Skeletal muscle tissue (tissue), 5 donors: Measurements from ENCODE around the gene SETD2. TPM values are rescaled to one million over a fixed set of nuclear protein-coding genes. Genes with fewer than 3 reads are reported as not detected.

Experiments used
- H3K27ac ChIP-seq: one replicate; pipeline ENCODE4 v1.7.0; 2013; ENCODE audit warnings: mild to moderate bottlenecking, low read depth, low read length, inconsistent platforms
- H3K27me3 ChIP-seq, 3 donors: one replicate each; pipeline ENCODE4 v1.7.0; 2013; ENCODE audit warnings: low read length in 3 of 3; ENCODE audit not compliant: control insufficient read depth in 3 of 3, insufficient read depth in 3 of 3
- H3K36me3 ChIP-seq, 3 donors: one replicate each; pipeline ENCODE4 v1.7.0; 2013; ENCODE audit warnings: low read length in 3 of 3; ENCODE audit not compliant: control insufficient read depth in 3 of 3, insufficient read depth in 3 of 3
- H3K4me1 ChIP-seq, 3 donors: one replicate each; pipeline ENCODE4 v1.7.0; 2013; ENCODE audit warnings: low read length in 3 of 3, mild to moderate bottlenecking in 3 of 3; ENCODE audit not compliant: control insufficient read depth in 3 of 3, insufficient read depth in 3 of 3
- H3K4me3 ChIP-seq, 3 donors: one replicate each; pipeline ENCODE4 v1.7.0; 2013; ENCODE audit warnings: low read length in 3 of 3
- H3K9ac ChIP-seq, 3 donors: one replicate each; pipeline ENCODE4 v1.7.0; 2013; ENCODE audit warnings: low read length in 3 of 3, mild to moderate bottlenecking in 3 of 3, moderate library complexity in 2 of 3, low read depth in 1 of 3
- H3K9me3 ChIP-seq, 3 donors: one replicate each; pipeline ENCODE4 v1.7.0; 2013; ENCODE audit warnings: low read length in 3 of 3; ENCODE audit not compliant: control insufficient read depth in 3 of 3
- small RNA-seq: library from RNA; depleted of rRNA; stranded (forward); fragments of <200 nt; gene quantifications from one replicate; pipeline ENCODE3, GENCODE V24; 2014
- total RNA-seq: library from RNA; depleted of rRNA; stranded (reverse); fragments of >200 nt; gene quantifications from one replicate; pipeline ENCODE4 v1.2.3, GENCODE V29; 2014
- donor health status: Osteomylitis.

Gene SETD2
- total RNA-seq, 1 donor from 2014 or later, result 48.5 TPM

- no peaks in the 10 kb centered on the region for H3K27me3 ChIP-seq
- H3K4me1 ChIP-seq, result peaks cover 48 to 60% (median 58%) of the 10 kb centered on the region in 3 donors
- H3K27ac ChIP-seq, result no peak overlapping the region
- H3K9me3 ChIP-seq, result no peaks in the 10 kb centered on the region
- H3K9ac ChIP-seq, result no peak overlapping the region
- no peak overlapping the region for H3K4me3 ChIP-seq
- H3K36me3 ChIP-seq, result no peaks in the 10 kb centered on the region
Measured at GRCh38 chr3:46974421-46975171, 189.3 kb downstream of the SETD2 start.

- Histone ChIP-seq H3K4me1 (peaks cover 51 to 68% (median 65%) of the 10 kb centered on the region in 3 donors), H3K36me3 (no peaks in the 10 kb centered on the region), H3K27me3 (no peaks in the 10 kb centered on the region)
Measured at GRCh38 chr3:46972396-46972795, 191.5 kb downstream of the SETD2 start.

GRCh38 chr3:46971742-46972141 lies 192.2 kb downstream of the SETD2 start:
- Histone ChIP-seq H3K4me1 (peaks cover 56 to 70% (median 66%) of the 10 kb centered on the region in 3 donors), H3K9ac (peak overlapping the region in 1 of 3 donors; percentile 61), H3K27ac (no peak overlapping the region), H3K9me3 (no peaks in the 10 kb centered on the region), H3K27me3 (no peaks in the 10 kb centered on the region), H3K4me3 (no peak overlapping the region), H3K36me3 (peaks cover 0 to 1% (median 0%) of the 10 kb centered on the region in 3 donors)

More at GRCh38 chr3:46972396-46972795, 191.5 kb downstream of the SETD2 start:
- Histone ChIP-seq H3K27ac (no peak overlapping the region), H3K4me3 (no peak overlapping the region), H3K9me3 (no peaks in the 10 kb centered on the region), H3K9ac (no peak overlapping the region)

GRCh38 chr3:46971151-46971550 lies 192.8 kb downstream of the SETD2 start:
- peak overlapping the region; percentile 49 for H3K27ac ChIP-seq
- H3K9me3 ChIP-seq, result no peaks in the 10 kb centered on the region
- peaks cover 62 to 75% (median 71%) of the 10 kb centered on the region in 3 donors for H3K4me1 ChIP-seq
- no peaks in the 10 kb centered on the region for H3K27me3 ChIP-seq
- peaks cover 0 to 4% (median 0%) of the 10 kb centered on the region in 3 donors for H3K36me3 ChIP-seq
- H3K9ac ChIP-seq, result peak overlapping the region in 2 of 3 donors; percentile 46 to 61
- H3K4me3 ChIP-seq, result peak overlapping the region; percentile 8 to 34 (median 30)

- no peaks in the 10 kb centered on the region for H3K9me3 ChIP-seq
- peak overlapping the region in 2 of 3 donors; percentile 46 to 61 for H3K9ac ChIP-seq
- H3K4me3 ChIP-seq, result peak overlapping the region in 2 of 3 donors; percentile 30 to 34
- peaks cover 68 to 77% (median 76%) of the 10 kb centered on the region in 3 donors for H3K4me1 ChIP-seq
- H3K27me3 ChIP-seq, result no peaks in the 10 kb centered on the region
- H3K27ac ChIP-seq, result peak overlapping the region; percentile 49
- peaks cover 2 to 7% (median 4%) of the 10 kb centered on the region in 3 donors for H3K36me3 ChIP-seq
Measured at GRCh38 chr3:46970391-46971091, 193.4 kb downstream of the SETD2 start.

GRCh38 chr3:46968783-46969428 lies 195.0 kb downstream of the SETD2 start:
- Histone ChIP-seq H3K27me3 (no peaks in the 10 kb centered on the region), H3K9ac (peak overlapping the region in 1 of 3 donors; percentile 40), H3K27ac (no peak overlapping the region), H3K4me1 (peaks cover 64 to 73% (median 69%) of the 10 kb centered on the region in 3 donors), H3K9me3 (no peaks in the 10 kb centered on the region), H3K36me3 (peaks cover 2 to 11% (median 6%) of the 10 kb centered on the region in 3 donors), H3K4me3 (peak overlapping the region in 1 of 3 donors; percentile 35)

GRCh38 chr3:46966811-46967210 lies 197.1 kb downstream of the SETD2 start:
- Histone ChIP-seq H3K9me3 (no peaks in the 10 kb centered on the region), H3K9ac (peak overlapping the region in 2 of 3 donors; percentile 10 to 57), H3K4me3 (no peak overlapping the region), H3K27me3 (no peaks in the 10 kb centered on the region), H3K4me1 (peaks cover 58 to 72% (median 69%) of the 10 kb centered on the region in 3 donors), H3K36me3 (peaks cover 2 to 11% (median 6%) of the 10 kb centered on the region in 3 donors), H3K27ac (no peak overlapping the region)

Small RNAs within 50 kb of the gene (small RNA-seq; reads per million reads assigned to genes)
- gene MRPL57P3, result not detected

Other genes starting within 250 kb of the SETD2 start
- 27.1 TPM for gene CCDC12, start 187.4 kb downstream of the SETD2 start, total RNA-seq
- gene NBEAL2, start 184.4 kb downstream of the SETD2 start, total RNA-seq, result 5.2 TPM
- 2.1 TPM for gene KIF9, start 118.7 kb upstream of the SETD2 start, total RNA-seq
- 11.5 TPM for gene KLHL18, start 118.8 kb upstream of the SETD2 start, total RNA-seq
- 17.2 TPM for gene PTPN23, start 216.9 kb upstream of the SETD2 start, total RNA-seq